ENCODE results near the gene VEZT.

VEZT gene

GRCh38 chr12:95202691-95203486 lies 14.7 kb upstream of the VEZT start:
- no peaks in the 10 kb centered on the region for H3K27me3 ChIP-seq
- DNase-seq = no peak
- H3K27ac ChIP-seq = peak overlapping the region; percentile 9 to 12
- H3K36me3 ChIP-seq = no peaks in the 10 kb centered on the region
- intact Hi-C loops (cut with DNase I; ENCODE audit: low total_unique reads) = no loop called here
- TF ChIP-seq CTCF (IDR thresholded peaks at IDR 0.05) = no peak
- peaks cover 0 to 36% (median 12%) of the 10 kb centered on the region in 4 donors for H3K4me1 ChIP-seq
- no peak overlapping the region for H3K4me3 ChIP-seq
- H3K9me3 ChIP-seq = no peaks in the 10 kb centered on the region

- no peak for DNase-seq
- intact Hi-C loops (cut with DNase I; ENCODE audit: low total_unique reads) = no loop called here
- Histone ChIP-seq H3K9me3 (no peaks in the 10 kb centered on the region), H3K4me3 (no peak overlapping the region), H3K27me3 (no peaks in the 10 kb centered on the region), H3K36me3 (no peaks in the 10 kb centered on the region), H3K4me1 (peaks cover 0 to 36% (median 12%) of the 10 kb centered on the region in 4 donors), H3K27ac (peak overlapping the region; percentile 9 to 58)
- no peak for TF ChIP-seq CTCF (IDR thresholded peaks at IDR 0.05)
Measured at GRCh38 chr12:95203487-95204030, 14.0 kb upstream of the VEZT start.

GRCh38 chr12:95204141-95204866 lies 13.3 kb upstream of the VEZT start:
- H3K27ac ChIP-seq = peak overlapping the region; percentile 38 to 58
- DNase-seq = no peak
- no peaks in the 10 kb centered on the region for H3K27me3 ChIP-seq
- intact Hi-C loops (cut with DNase I; ENCODE audit: low total_unique reads) = no loop called here
- no peak overlapping the region for H3K4me3 ChIP-seq
- H3K36me3 ChIP-seq = no peaks in the 10 kb centered on the region
- no peak for TF ChIP-seq CTCF (IDR thresholded peaks at IDR 0.05)
- H3K9me3 ChIP-seq = no peaks in the 10 kb centered on the region
- H3K4me1 ChIP-seq = peaks cover 0 to 36% (median 12%) of the 10 kb centered on the region in 4 donors

- intact Hi-C loops (cut with DNase I; ENCODE audit: low total_unique reads) = no loop called here
- Histone ChIP-seq H3K36me3 (no peaks in the 10 kb centered on the region), H3K4me1 (peaks cover 0 to 36% (median 12%) of the 10 kb centered on the region in 4 donors), H3K27ac (peak overlapping the region; percentile 49 to 58), H3K4me3 (no peak overlapping the region), H3K9me3 (no peaks in the 10 kb centered on the region), H3K27me3 (no peaks in the 10 kb centered on the region)
- TF ChIP-seq CTCF (IDR thresholded peaks at IDR 0.05) = no peak
- DNase-seq = no peak
Measured at GRCh38 chr12:95205016-95205624, 12.5 kb upstream of the VEZT start.

- TF ChIP-seq CTCF (IDR thresholded peaks at IDR 0.05) = no peak
- Histone ChIP-seq H3K27me3 (no peaks in the 10 kb centered on the region), H3K4me1 (peaks cover 0 to 36% (median 12%) of the 10 kb centered on the region in 4 donors), H3K36me3 (no peaks in the 10 kb centered on the region), H3K9me3 (no peaks in the 10 kb centered on the region), H3K4me3 (no peak overlapping the region), H3K27ac (peak overlapping the region; percentile 49 to 58)
- no peak for DNase-seq
- intact Hi-C loops (cut with DNase I; ENCODE audit: low total_unique reads) = no loop called here
Measured at GRCh38 chr12:95205685-95206084, 11.9 kb upstream of the VEZT start.

Data from tibial artery (tissue), 4 donors.